Measurements from ENCODE around the gene MSI2. TPM values are rescaled to one million over a fixed set of nuclear protein-coding genes. Genes with fewer than 3 reads are reported as not detected.

Gene MSI2
- polyA plus RNA-seq, 1 of the 3 experiments (the other 2 are of a cell fraction) = 24.1 TPM

- no peak overlapping the region for H2AFZ ChIP-seq (ENCODE audit: low read depth)
- H3K4me2 ChIP-seq = no peak overlapping the region
- no peak overlapping the region for H3K27ac ChIP-seq (ENCODE audit: low read depth in 2 of 2, low read length in 1 of 2)
- CTCF ChIA-PET = interaction anchor here (0.7 to 1.0 kb wide), 2 partner anchors 62 to 135 kb away, joined by 3 read pairs; no protein-coding TSS in a partner anchor
- H3K4me1 ChIP-seq (ENCODE audit: control insufficient read depth in 1 of 2, insufficient read depth in 2 of 2, low read depth in 1 of 2, low read length in 1 of 2) = peaks cover 0 to 5% of the 10 kb centered on the region in 2 experiments; a peak in 1 of 4 replicates
- H3K4me3 ChIP-seq (ENCODE audit: low read depth in 2 of 2, low read length in 1 of 2) = no peak overlapping the region
- no peaks in the 10 kb centered on the region for H3K9me3 ChIP-seq
- H3K36me3 ChIP-seq (replicated peaks in 1 of 2; ENCODE audit: control insufficient read depth in 1 of 2, insufficient read depth in 2 of 2, low read length in 1 of 2) = no peaks in the 10 kb centered on the region
- H4K20me1 ChIP-seq (ENCODE audit: insufficient read depth) = no peaks in the 10 kb centered on the region
- no peaks in the 10 kb centered on the region for H3F3A ChIP-seq (replicated peaks; ENCODE audit: insufficient read depth)
- no peaks in the 10 kb centered on the region for H3K79me2 ChIP-seq (ENCODE audit: insufficient read depth)
- POLR2A ChIA-PET = no interaction called here
- WGBS (ENCODE audit: low lambda C conversion rate) = 73% methylated on average over 2 of the region's 2 CpGs
- H3K9me2 ChIP-seq = no peaks in the 10 kb centered on the region
- TF ChIP-seq RCOR1 (IDR thresholded peaks at IDR 0.05; ENCODE audit: low read length) (no peak), FOXJ3 (CRISPR knock-in tag; IDR thresholded peaks at IDR 0.05) (no peak), FOXM1 (IDR thresholded peaks at IDR 0.05; ENCODE audit: low read depth) (no peak), POLR2AphosphoS5 (IDR thresholded peaks at IDR 0.05; ENCODE audit: low read depth, low read length) (no peak), TEAD4 (IDR thresholded peaks at IDR 0.05; ENCODE audit: borderline replicate concordance, insufficient read depth) (no peak), NRF1 (IDR thresholded peaks at IDR 0.05; ENCODE audit: low read depth, low read length) (no peak), RXRA (IDR thresholded peaks at IDR 0.05; ENCODE audit: borderline replicate concordance, low read depth) (no peak), CHD2 (IDR thresholded peaks at IDR 0.05; ENCODE audit: low read length, partially characterized antibody) (no peak)
- H3K9ac ChIP-seq = no peak overlapping the region
- H3K27me3 ChIP-seq (ENCODE audit: insufficient read depth) = peaks cover 19% of the 10 kb centered on the region; the same call in 1 of the 2 replicates
- no peak for DNase-seq
Observed at GRCh38 chr17:57733085-57733484, 476.8 kb downstream of the MSI2 start.

Small RNA genes lying within 50 kb of the gene (small RNA-seq; reads per million reads assigned to genes)
- 0 reads per million in 7 experiments for gene RN7SL449P
- gene RNU7-134P = 0 reads per million in 7 experiments

Other genes with a start within 250 kb of the MSI2 start
- 23.7 and 36.3 TPM in 2 replicates for gene AKAP1, start 171.3 kb upstream of the MSI2 start, polyA plus RNA-seq (2012; rRNA removed)